Gastrocnemius medialis (tissue), 4 donors: Measurements from ENCODE around the gene OPCML.

Experiments
- CTCF ChIP-seq, 5 experiments: fragments of 450-650 bp in 3 of 5; fragments of 200-600 bp in 2 of 5; sonication (generic) in 2 of 5; IDR thresholded peaks in 4 of 5; conservative IDR thresholded peaks in 1 of 5; 1 replicate in 4 of 5; 2 replicates in 1 of 5; pipeline ENCODE4 v1.5.1; 2016 to 2019; ENCODE audit warnings: antibody characterized with exemption in 5 of 5, mild to moderate bottlenecking in 3 of 5, moderate library complexity in 3 of 5
- POLR2A ChIP-seq, 2 donors: fragments of 450-650 bp; IDR thresholded peaks; one replicate each; pipeline ENCODE4 v1.6.1; 2017; ENCODE audit warnings: antibody characterized with exemption in 2 of 2, mild to moderate bottlenecking in 2 of 2, moderate library complexity in 2 of 2

DNA sequence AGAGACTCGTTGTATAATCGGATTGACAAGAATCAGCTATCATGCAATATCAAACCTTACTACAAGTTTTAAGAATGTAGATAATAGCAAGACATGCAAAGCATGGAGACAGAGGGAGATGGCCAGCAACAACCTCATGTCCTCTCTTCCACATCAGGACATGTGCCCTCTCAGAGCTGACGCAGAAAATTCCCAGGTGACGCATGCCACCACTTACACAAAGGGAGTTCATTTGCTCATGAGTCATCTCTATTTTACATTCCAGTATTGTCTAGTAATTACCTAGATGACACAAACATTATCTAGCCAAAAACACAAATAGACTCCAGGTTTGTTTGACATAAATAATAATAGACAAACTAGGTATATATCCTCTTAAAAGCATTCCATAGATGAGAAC, 38.1 kb upstream of the OPCML start:
- TF ChIP-seq POLR2A (IDR thresholded peaks at IDR 0.05) (no peak), CTCF (IDR thresholded peaks at IDR 0.05 in 4 of 5, conservative IDR thresholded peaks at IDR 0.05 in 1 of 5) (no peak)
